Neural cell (in vitro differentiated cells): ENCODE results near the gene LHX2. TPM values are rescaled to one million over a fixed set of nuclear protein-coding genes. Genes with fewer than 3 reads are reported as not detected.
A peak's percentile ranks its signal among the peaks of the same experiment; 100 is the strongest.

Source experiments
- H2AFZ ChIP-seq: fragments of 200-600, 300-800 bp; sonication (generic), shearing (Covaris generic); 2 replicates; pipeline ENCODE4 v1.6.0; 2014; ENCODE audit warnings: low read depth, mild to moderate bottlenecking, antibody characterized with exemption, low read length, moderate library complexity
- H3F3A ChIP-seq: fragments of 200-600 bp; shearing (Covaris generic); 2 replicates; pipeline ENCODE4 v1.6.1; 2016; ENCODE audit warnings: mild to moderate bottlenecking, moderate library complexity, mixed read lengths, antibody characterized with exemption, low read length; ENCODE audit not compliant: insufficient read depth, poor library complexity, severe bottlenecking
- H3K27ac ChIP-seq: fragments of 200-600, 300-800 bp; sonication (generic), shearing (Covaris generic); 2 replicates; pipeline ENCODE4 v1.5.1; 2014; ENCODE audit warnings: mild to moderate bottlenecking, low read length, moderate library complexity
- H3K27me3 ChIP-seq: fragments of 300-800, 200-600 bp; sonication (generic), shearing (Covaris generic); 2 replicates; pipeline ENCODE4 v1.6.0; 2014; ENCODE audit warnings: mild to moderate bottlenecking, low read depth, low read length, moderate library complexity; ENCODE audit not compliant: insufficient read depth
- H3K36me3 ChIP-seq: fragments of 300-800, 200-600 bp; sonication (generic), shearing (Covaris generic); 2 replicates; pipeline ENCODE4 v1.5.1; 2014; ENCODE audit warnings: mild to moderate bottlenecking, antibody characterized with exemption, low read length, moderate library complexity; ENCODE audit not compliant: insufficient read depth
- H3K4me2 ChIP-seq: fragments of 300-800, 200-600 bp; sonication (generic), shearing (Covaris generic); 2 replicates; pipeline ENCODE4 v1.6.0; 2014; ENCODE audit warnings: mild to moderate bottlenecking, low read length
- H3K4me3 ChIP-seq: fragments of 300-800, 200-600 bp; sonication (generic), shearing (Covaris generic); 2 replicates; pipeline ENCODE4 v1.5.1; 2014; ENCODE audit warnings: mild to moderate bottlenecking, low read length, moderate library complexity
- H3K79me2 ChIP-seq: fragments of 200-600 bp; shearing (Covaris generic); replicated peaks from 2 replicates; pipeline ENCODE4 v1.6.0; 2014; ENCODE audit warnings: mild to moderate bottlenecking, low read length, moderate library complexity; ENCODE audit not compliant: insufficient read depth
- H3K9ac ChIP-seq: fragments of 300-800, 200-600 bp; sonication (generic), shearing (Covaris generic); 2 replicates; pipeline ENCODE4 v1.6.1; 2016; ENCODE audit warnings: mild to moderate bottlenecking, low read length, mixed read lengths
- H3K9me2 ChIP-seq: fragments of 200-600 bp; shearing (Covaris generic); 2 replicates; pipeline ENCODE4 v1.6.1; 2016; ENCODE audit warnings: mild to moderate bottlenecking, low read length, mixed read lengths; ENCODE audit not compliant: insufficient read depth
- H3K9me3 ChIP-seq: fragments of 200-600, 300-800 bp; sonication (generic), shearing (Covaris generic); 2 replicates; pipeline ENCODE4 v1.6.1; 2016; ENCODE audit warnings: mild to moderate bottlenecking, mixed run types, low read length, moderate library complexity, mixed read lengths
- H4K20me1 ChIP-seq: fragments of 200-600 bp; shearing (Covaris generic); 2 replicates; pipeline ENCODE4 v1.6.1; 2016; ENCODE audit warnings: mild to moderate bottlenecking, mixed run types; ENCODE audit not compliant: insufficient read depth
- CTCF ChIP-seq: fragments of 450-650 bp; IDR thresholded peaks from 2 replicates; pipeline ENCODE4 v1.5.1; 2014; ENCODE audit warnings: antibody characterized with exemption, mild to moderate bottlenecking, moderate library complexity; ENCODE audit not compliant: poor library complexity, severe bottlenecking
- EP300 ChIP-seq: fragments of 450-650 bp; conservative IDR thresholded peaks from 2 replicates; pipeline ENCODE4 v1.6.1; 2014; ENCODE audit warnings: antibody characterized with exemption, mild to moderate bottlenecking, moderate library complexity; ENCODE audit not compliant: poor library complexity, severe bottlenecking
- EZH2 ChIP-seq: fragments of 200-600, 300-800 bp; shearing (Covaris generic), sonication (generic); IDR thresholded peaks from 2 replicates; pipeline ENCODE4 v1.6.1; 2014; ENCODE audit warnings: antibody characterized with exemption, low read length, borderline replicate concordance, mild to moderate bottlenecking; ENCODE audit not compliant: insufficient read depth, poor library complexity, severe bottlenecking
- MXI1 ChIP-seq: fragments of 450-650 bp; conservative IDR thresholded peaks from 2 replicates; pipeline ENCODE4 v1.6.1; 2014; ENCODE audit warnings: antibody characterized with exemption, mild to moderate bottlenecking; ENCODE audit not compliant: poor library complexity, severe bottlenecking
- POLR2AphosphoS5 ChIP-seq: IDR thresholded peaks from 2 replicates; pipeline ENCODE4 v1.6.1; 2012
- RAD21 ChIP-seq: fragments of 450-650 bp; conservative IDR thresholded peaks from 2 replicates; pipeline ENCODE4 v1.6.1; 2014; ENCODE audit warnings: antibody characterized with exemption, mild to moderate bottlenecking, moderate library complexity
- REST ChIP-seq: IDR thresholded peaks from 2 replicates; pipeline ENCODE4 v1.6.1; 2012; ENCODE audit warnings: borderline replicate concordance
- SMC3 ChIP-seq: fragments of 450-650 bp; conservative IDR thresholded peaks from 2 replicates; pipeline ENCODE4 v1.6.1; 2014; ENCODE audit warnings: antibody characterized with exemption, mild to moderate bottlenecking, moderate library complexity; ENCODE audit not compliant: poor library complexity
- TAF1 ChIP-seq: IDR thresholded peaks from 2 replicates; pipeline ENCODE4 v1.6.1; 2012; ENCODE audit warnings: low read depth
- polyA minus RNA-seq: library from RNA; depleted of rRNA, polyadenylated mRNA; stranded (reverse); fragments of >200 nt; gene quantifications from 2 replicates; pipeline ENCODE4 v1.2.3, GENCODE V29; 2014
- polyA plus RNA-seq: library from polyadenylated mRNA; depleted of rRNA; stranded (reverse); fragments of >200 nt; gene quantifications from 2 replicates; pipeline ENCODE4 v1.2.3, GENCODE V29; 2014

The LHX2 gene
- polyA plus RNA-seq, result 2.6 and 3.6 TPM in 2 replicates
- polyA minus RNA-seq, result 7.2 and 9.0 TPM in 2 replicates

GRCh38 chr9:124011460-124012301, at the start of gene LHX2:
TSS of gene LHX2 (plus strand) at chr9:124011768. CDS start at chr9:124012349, 581 bp downstream.
- Histone ChIP-seq H3K36me3 (no peaks in the 10 kb centered on the region), H3K27me3 (peaks cover 89% of the 10 kb centered on the region), H3K4me2 (peak within 1 kb of the TSS; percentile 73), H3K27ac (peak within 1 kb of the TSS; percentile 42), H3K9me2 (no peaks in the 10 kb centered on the region), H2AFZ (no peak within 1 kb of the TSS), H3K4me3 (peak within 1 kb of the TSS; percentile 79), H3F3A (peaks cover 12% of the 10 kb centered on the region), H3K9me3 (no peaks in the 10 kb centered on the region), H3K9ac (peak within 1 kb of the TSS; percentile 67), H3K79me2 (peaks cover 72% of the 10 kb centered on the region), H4K20me1 (no peaks in the 10 kb centered on the region)
- TF ChIP-seq MXI1 (peak; percentile 62), CTCF (peak; percentile 53), RAD21 (peak; percentile 43), TAF1 (no peak), EZH2 (no peak), EP300 (no peak), POLR2AphosphoS5 (peak; percentile 49)

- no peaks in the 10 kb centered on the region for H3K79me2 ChIP-seq
- no peaks in the 10 kb centered on the region for H3K9me3 ChIP-seq
- no peak overlapping the region for H3K27ac ChIP-seq
- H2AFZ ChIP-seq, result no peak overlapping the region
- no peaks in the 10 kb centered on the region for H3F3A ChIP-seq
- H4K20me1 ChIP-seq, result no peaks in the 10 kb centered on the region
- no peaks in the 10 kb centered on the region for H3K36me3 ChIP-seq
- H3K27me3 ChIP-seq, result no peaks in the 10 kb centered on the region
- no peak for TF ChIP-seq EP300
- no peak for TF ChIP-seq MXI1
- TF ChIP-seq CTCF, result no peak
- TF ChIP-seq REST, result no peak
- no peak for TF ChIP-seq EZH2
- TF ChIP-seq RAD21, result no peak
- TF ChIP-seq SMC3, result no peak
- no peak for TF ChIP-seq TAF1
- TF ChIP-seq POLR2AphosphoS5, result no peak
- H3K9me2 ChIP-seq, result no peaks in the 10 kb centered on the region
- H3K4me3 ChIP-seq, result no peak overlapping the region
- H3K4me2 ChIP-seq, result no peak overlapping the region
- H3K9ac ChIP-seq, result no peak overlapping the region
These were observed 46.8 kb upstream of the LHX2 start for GRCh38 chr9:123964761-123965160.
